ENCODE measurements around the gene ANKRD11. TPM values are rescaled to one million over a fixed set of nuclear protein-coding genes. Genes with fewer than 3 reads are reported as not detected.

The ANKRD11 gene
- total RNA-seq, 1 experiment from 2014 or later, result 242 TPM

DNA sequence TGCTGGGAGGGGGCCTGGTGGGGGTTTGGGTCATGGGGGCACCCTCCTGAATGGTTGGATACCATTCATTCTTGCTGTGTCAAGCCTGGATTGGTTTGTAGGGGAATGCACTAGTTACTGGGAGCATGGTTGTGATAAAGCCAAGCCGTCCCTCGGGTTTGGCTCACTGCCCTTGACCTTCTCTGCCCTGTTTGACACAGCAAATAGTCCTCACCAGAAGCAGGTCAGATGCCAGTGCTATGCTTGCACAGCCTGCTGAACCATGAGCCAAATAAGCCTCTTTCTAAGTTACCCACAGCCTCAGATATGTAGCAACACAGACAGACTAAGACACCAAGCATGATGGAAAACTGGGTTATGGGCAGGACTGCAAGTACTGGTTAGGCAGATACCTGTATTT lies 258.3 kb downstream of the ANKRD11 start:
- H3K36me3 Mint-ChIP-seq (ENCODE audit: insufficient read depth, unreplicated experiment), result peaks cover 30% of the 10 kb centered on the region
- H3K27me3 Mint-ChIP-seq (ENCODE audit: unreplicated experiment), result no peaks in the 10 kb centered on the region
- CTCF ChIA-PET, result no interaction called here
- intact Hi-C loops (cut with micrococcal nuclease; ENCODE audit: unreplicated experiment), result no loop called here
- BruUV-seq (replicated peaks), result no TSS peak
- TF ChIP-seq, protein P1, sequence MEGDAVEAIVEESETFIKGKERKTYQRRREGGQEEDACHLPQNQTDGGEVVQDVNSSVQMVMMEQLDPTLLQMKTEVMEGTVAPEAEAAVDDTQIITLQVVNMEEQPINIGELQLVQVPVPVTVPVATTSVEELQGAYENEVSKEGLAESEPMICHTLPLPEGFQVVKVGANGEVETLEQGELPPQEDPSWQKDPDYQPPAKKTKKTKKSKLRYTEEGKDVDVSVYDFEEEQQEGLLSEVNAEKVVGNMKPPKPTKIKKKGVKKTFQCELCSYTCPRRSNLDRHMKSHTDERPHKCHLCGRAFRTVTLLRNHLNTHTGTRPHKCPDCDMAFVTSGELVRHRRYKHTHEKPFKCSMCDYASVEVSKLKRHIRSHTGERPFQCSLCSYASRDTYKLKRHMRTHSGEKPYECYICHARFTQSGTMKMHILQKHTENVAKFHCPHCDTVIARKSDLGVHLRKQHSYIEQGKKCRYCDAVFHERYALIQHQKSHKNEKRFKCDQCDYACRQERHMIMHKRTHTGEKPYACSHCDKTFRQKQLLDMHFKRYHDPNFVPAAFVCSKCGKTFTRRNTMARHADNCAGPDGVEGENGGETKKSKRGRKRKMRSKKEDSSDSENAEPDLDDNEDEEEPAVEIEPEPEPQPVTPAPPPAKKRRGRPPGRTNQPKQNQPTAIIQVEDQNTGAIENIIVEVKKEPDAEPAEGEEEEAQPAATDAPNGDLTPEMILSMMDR (IDR thresholded peaks at IDR 0.05; ENCODE audit: unreplicated experiment), result no peak
- no peaks in the 10 kb centered on the region for H3K4me1 Mint-ChIP-seq (ENCODE audit: low read depth, unreplicated experiment)
- DNase-seq, result no peak
- H3K4me3 Mint-ChIP-seq (ENCODE audit: low read depth, unreplicated experiment), result no peak overlapping the region
- no peak overlapping the region for H3K27ac Mint-ChIP-seq (ENCODE audit: unreplicated experiment)
- peaks cover 10% of the 10 kb centered on the region for H3K9me3 Mint-ChIP-seq (ENCODE audit: low read depth, unreplicated experiment)

DNA sequence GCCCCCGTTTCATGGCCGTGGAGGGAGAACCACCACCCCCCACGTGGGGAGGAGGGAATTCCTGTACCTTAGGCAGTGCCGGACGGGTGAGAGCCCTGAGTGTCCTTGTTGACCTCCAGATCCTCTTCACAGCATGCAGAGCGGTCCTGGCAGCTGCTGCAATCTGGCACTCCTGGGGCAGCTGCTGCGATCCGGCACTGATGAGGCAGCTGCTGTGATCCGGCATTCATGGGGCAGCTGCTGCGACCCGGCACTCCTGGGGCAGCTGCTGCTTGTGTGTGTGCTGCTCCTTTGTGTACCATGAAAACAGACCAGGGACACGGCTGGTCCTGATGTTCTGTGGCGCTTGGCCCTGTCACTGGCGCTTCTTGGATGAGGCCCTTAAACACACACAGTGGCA lies 260.1 kb downstream of the ANKRD11 start:
- Mint-ChIP-seq H3K36me3 (ENCODE audit: insufficient read depth, unreplicated experiment) (peaks cover 47% of the 10 kb centered on the region), H3K27me3 (ENCODE audit: unreplicated experiment) (no peaks in the 10 kb centered on the region), H3K9me3 (ENCODE audit: low read depth, unreplicated experiment) (peaks cover 14% of the 10 kb centered on the region), H3K4me1 (ENCODE audit: low read depth, unreplicated experiment) (no peaks in the 10 kb centered on the region), H3K4me3 (ENCODE audit: low read depth, unreplicated experiment) (no peak overlapping the region), H3K27ac (ENCODE audit: unreplicated experiment) (no peak overlapping the region)
- TF ChIP-seq, protein P1 (IDR thresholded peaks at IDR 0.05; ENCODE audit: unreplicated experiment), result no peak
- CTCF ChIA-PET, result no interaction called here
- intact Hi-C loops (cut with micrococcal nuclease; ENCODE audit: unreplicated experiment), result no loop called here
- BruUV-seq (replicated peaks), result no TSS peak
- DNase-seq, result no peak

DNA sequence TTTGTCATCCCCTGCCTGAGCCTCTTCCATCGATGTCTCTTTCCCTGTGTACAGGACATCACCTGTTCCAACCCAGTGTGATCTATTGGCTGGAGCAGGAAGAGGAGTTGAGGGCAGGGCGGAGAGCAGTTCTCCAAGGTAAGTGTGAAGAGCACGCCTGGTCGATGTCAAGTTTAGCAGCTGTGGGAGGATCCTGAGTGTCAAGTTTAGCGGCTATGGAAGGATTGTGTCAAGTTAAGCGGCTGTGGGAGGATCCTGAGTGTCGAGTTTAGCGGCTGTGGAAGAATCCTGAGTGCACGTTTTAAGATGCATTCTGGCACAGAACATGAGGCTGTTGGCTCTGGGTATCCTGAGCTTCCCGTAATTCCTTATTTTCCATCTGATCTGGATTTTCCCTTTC lies 265.7 kb downstream of the ANKRD11 start:
- TF ChIP-seq, protein P1 (IDR thresholded peaks at IDR 0.05; ENCODE audit: unreplicated experiment), result no peak

GRCh38 chr16:89222931-89223330 lies 267.4 kb downstream of the ANKRD11 start:
- Mint-ChIP-seq H3K9me3 (ENCODE audit: low read depth, unreplicated experiment) (peaks cover 8% of the 10 kb centered on the region), H3K4me1 (ENCODE audit: low read depth, unreplicated experiment) (peaks cover 8% of the 10 kb centered on the region), H3K4me3 (ENCODE audit: low read depth, unreplicated experiment) (no peak overlapping the region), H3K27ac (ENCODE audit: unreplicated experiment) (no peak overlapping the region), H3K27me3 (ENCODE audit: unreplicated experiment) (no peaks in the 10 kb centered on the region), H3K36me3 (ENCODE audit: insufficient read depth, unreplicated experiment) (peaks cover 50% of the 10 kb centered on the region)
- DNase-seq, result no peak
- TF ChIP-seq, protein P1 (IDR thresholded peaks at IDR 0.05; ENCODE audit: unreplicated experiment), result no peak
- intact Hi-C loops (cut with micrococcal nuclease; ENCODE audit: unreplicated experiment), result no loop called here
- no TSS peak for BruUV-seq (replicated peaks)
- CTCF ChIA-PET, result no interaction called here

More for the DNA sequence above, 265.7 kb downstream of the ANKRD11 start:
- Mint-ChIP-seq H3K4me3 (ENCODE audit: low read depth, unreplicated experiment) (no peak overlapping the region), H3K27me3 (ENCODE audit: unreplicated experiment) (no peaks in the 10 kb centered on the region), H3K27ac (ENCODE audit: unreplicated experiment) (no peak overlapping the region), H3K36me3 (ENCODE audit: insufficient read depth, unreplicated experiment) (peaks cover 51% of the 10 kb centered on the region), H3K4me1 (ENCODE audit: low read depth, unreplicated experiment) (no peaks in the 10 kb centered on the region), H3K9me3 (ENCODE audit: low read depth, unreplicated experiment) (peaks cover 8% of the 10 kb centered on the region)
- intact Hi-C loops (cut with micrococcal nuclease; ENCODE audit: unreplicated experiment), result no loop called here
- BruUV-seq (replicated peaks), result no TSS peak
- CTCF ChIA-PET, result interaction anchor here (0.6 kb wide), 1 partner anchor 65 kb away, joined by 3 read pairs; no protein-coding TSS in a partner anchor
- no peak for DNase-seq

Data from Calu3 (cell line).